PC-3 (cell line): Measurements from ENCODE around the gene BUD13. TPM values are rescaled to one million over a fixed set of nuclear protein-coding genes. Genes with fewer than 3 reads are reported as not detected.

ENCODE experiments used
- ATAC-seq: fragments of 200-7000 bp; cut with Tn5 transposase; 2 replicates; pipeline ENCODE4 v1.9.1; 2020; ENCODE audit warnings: mild to moderate bottlenecking, moderate library complexity
- BruUV-seq: library from RNA; stranded (reverse); fragments of 400-500 nt; replicated peaks from 2 replicates; lab custom pipeline; 2021; lab: Mats Ljungman, UMichigan
- CTCF ChIA-PET: fragments of 300-600 bp; sonication (Branson Sonifier 250); formaldehyde crosslinking; loops from one replicate; lab custom pipeline; 2022; ENCODE audit warnings: antibody characterized with exemption; lab: Charles Lee
- POLR2A ChIA-PET: fragments of 300-600 bp; sonication (Branson Sonifier 250); formaldehyde crosslinking; loops from one replicate; lab custom pipeline; 2022; ENCODE audit warnings: antibody characterized with exemption; ENCODE audit not compliant: unreplicated experiment; lab: Charles Lee
- DNase-seq: peaks from one replicate; pipeline ENCODE4 v3.0.0-alpha.2; 2015
- H2AFZ ChIP-seq: fragments of 300-600 bp; sonication (generic); 2 replicates; pipeline ENCODE4 v1.6.0; 2016; ENCODE audit warnings: antibody characterized with exemption, low read length
- H3F3A ChIP-seq: fragments of 300-600 bp; sonication (generic); one replicate; pipeline ENCODE4 v1.6.0; 2017; ENCODE audit warnings: antibody characterized with exemption, low read length, control low read depth, mild to moderate bottlenecking; ENCODE audit not compliant: unreplicated experiment
- H3K27ac ChIP-seq: fragments of 300-600 bp; sonication (generic); 2 replicates; pipeline ENCODE4 v1.5.1; 2016; ENCODE audit warnings: mild to moderate bottlenecking, low read length
- H3K27me3 ChIP-seq: fragments of 300-600 bp; sonication (generic); 2 replicates; pipeline ENCODE4 v1.6.1; 2016; ENCODE audit warnings: low read length, mixed read lengths
- H3K36me3 ChIP-seq: fragments of 300-600 bp; sonication (generic); 2 replicates; pipeline ENCODE4 v1.6.1; 2016; ENCODE audit warnings: low read depth, mixed run types, low read length, mixed read lengths
- H3K4me1 ChIP-seq: fragments of 300-600 bp; sonication (generic); 2 replicates; pipeline ENCODE4 v1.5.1; 2016; ENCODE audit warnings: low read length; ENCODE audit not compliant: insufficient read depth
- H3K4me2 ChIP-seq: fragments of 300-600 bp; sonication (generic); 2 replicates; pipeline ENCODE4 v1.6.0; 2016; ENCODE audit warnings: low read length
- H3K4me3 ChIP-seq: fragments of 300-600 bp; sonication (generic); 2 replicates; pipeline ENCODE4 v1.5.1; 2016; ENCODE audit warnings: mild to moderate bottlenecking, low read length, mixed read lengths
- H3K79me2 ChIP-seq: fragments of 300-600 bp; sonication (generic); 2 replicates; pipeline ENCODE4 v1.6.1; 2017; ENCODE audit warnings: low read length, mixed read lengths
- H3K9ac ChIP-seq: fragments of 300-600 bp; sonication (generic); 2 replicates; pipeline ENCODE4 v1.6.0; 2016; ENCODE audit warnings: mild to moderate bottlenecking, low read length
- H3K9me2 ChIP-seq: fragments of 300-600 bp; sonication (generic); replicated peaks from 2 replicates; pipeline ENCODE4 v1.6.1; 2016; ENCODE audit warnings: mixed run types, low read length, mixed read lengths
- H3K9me3 ChIP-seq: fragments of 300-600 bp; sonication (generic); 2 replicates; pipeline ENCODE4 v1.6.1; 2016; ENCODE audit warnings: low read length, mixed read lengths
- H4K20me1 ChIP-seq: fragments of 300-600 bp; sonication (generic); 2 replicates; pipeline ENCODE4 v1.6.1; 2016; ENCODE audit warnings: low read length, mixed read lengths
- EZH2 ChIP-seq: fragments of 300-600 bp; sonication (generic); IDR thresholded peaks from one replicate; pipeline ENCODE4 v1.6.1; 2017; ENCODE audit warnings: antibody characterized with exemption, mild to moderate bottlenecking, low read length; ENCODE audit not compliant: unreplicated experiment
- EZH2phosphoT487 ChIP-seq: fragments of 300-600 bp; sonication (generic); IDR thresholded peaks from 2 replicates; pipeline ENCODE4 v1.6.1; 2018; ENCODE audit warnings: mild to moderate bottlenecking, antibody characterized with exemption, low read length, borderline replicate concordance
- intact Hi-C: fragments of 100-400 bp; cut with micrococcal nuclease; formaldehyde crosslinking; loops from 2 replicates; pipeline ENCODE4 v1.9.0; 2023
- total RNA-seq: library from RNA; depleted of rRNA; stranded (reverse); fragments of >200 nt; gene quantifications from 2 replicates; pipeline ENCODE4 v1.2.3, GENCODE V29; 2014
- TF ChIP-seq, protein P1 (sequence below): fragments of 300-600 bp; sonication (generic); conservative IDR thresholded peaks from 2 replicates; pipeline ENCODE4 v1.5.1; 2017; ENCODE audit warnings: antibody characterized with exemption, low read depth, mild to moderate bottlenecking, low read length

BUD13 gene
- total RNA-seq, 1 experiment from 2014 or later, result 28.9 TPM

DNA sequence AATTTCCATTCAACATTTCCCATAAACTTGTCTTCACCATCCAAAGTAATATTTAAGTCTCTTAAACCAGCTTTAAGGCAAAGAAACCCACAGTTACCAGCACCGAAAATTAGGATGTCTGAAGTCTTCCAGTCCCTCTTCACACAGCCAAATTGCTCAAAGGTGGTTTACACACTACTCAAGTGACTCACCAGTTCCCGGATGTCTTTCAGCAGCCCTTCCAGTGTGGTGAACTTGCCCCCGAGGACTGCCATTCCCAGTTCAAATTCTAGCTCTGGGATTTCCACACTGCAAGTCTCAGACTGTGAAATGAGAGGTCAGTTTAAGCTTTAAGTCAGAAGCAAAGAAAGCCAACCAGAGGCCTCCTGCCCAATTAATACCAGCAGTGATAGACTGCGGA lies 9.9 kb upstream of the BUD13 start:
- Histone ChIP-seq H3K4me1 (peaks cover 30% of the 10 kb centered on the region), H3K27me3 (no peaks in the 10 kb centered on the region), H2AFZ (no peak overlapping the region), H4K20me1 (no peaks in the 10 kb centered on the region; the same call in 1 of the 2 replicates), H3K9me3 (no peaks in the 10 kb centered on the region), H3K9me2 (no peaks in the 10 kb centered on the region), H3F3A (no peaks in the 10 kb centered on the region), H3K4me2 (peak overlapping the region; percentile 11), H3K9ac (no peak overlapping the region), H3K4me3 (no peak overlapping the region), H3K36me3 (peaks cover 83% of the 10 kb centered on the region), H3K79me2 (peaks cover 31% of the 10 kb centered on the region), H3K27ac (peak overlapping the region; percentile 41)
- intact Hi-C loops, result no loop called here
- POLR2A ChIA-PET, result interaction anchor here (0.6 kb wide), 1 partner anchor 315 kb away, joined by 9 read pairs; the partner anchor contains the start of gene SIK3
- CTCF ChIA-PET, result interaction anchor here (0.6 kb wide), 1 partner anchor 89 kb away, joined by 4 read pairs; no protein-coding TSS in a partner anchor
- TF ChIP-seq, protein P1, sequence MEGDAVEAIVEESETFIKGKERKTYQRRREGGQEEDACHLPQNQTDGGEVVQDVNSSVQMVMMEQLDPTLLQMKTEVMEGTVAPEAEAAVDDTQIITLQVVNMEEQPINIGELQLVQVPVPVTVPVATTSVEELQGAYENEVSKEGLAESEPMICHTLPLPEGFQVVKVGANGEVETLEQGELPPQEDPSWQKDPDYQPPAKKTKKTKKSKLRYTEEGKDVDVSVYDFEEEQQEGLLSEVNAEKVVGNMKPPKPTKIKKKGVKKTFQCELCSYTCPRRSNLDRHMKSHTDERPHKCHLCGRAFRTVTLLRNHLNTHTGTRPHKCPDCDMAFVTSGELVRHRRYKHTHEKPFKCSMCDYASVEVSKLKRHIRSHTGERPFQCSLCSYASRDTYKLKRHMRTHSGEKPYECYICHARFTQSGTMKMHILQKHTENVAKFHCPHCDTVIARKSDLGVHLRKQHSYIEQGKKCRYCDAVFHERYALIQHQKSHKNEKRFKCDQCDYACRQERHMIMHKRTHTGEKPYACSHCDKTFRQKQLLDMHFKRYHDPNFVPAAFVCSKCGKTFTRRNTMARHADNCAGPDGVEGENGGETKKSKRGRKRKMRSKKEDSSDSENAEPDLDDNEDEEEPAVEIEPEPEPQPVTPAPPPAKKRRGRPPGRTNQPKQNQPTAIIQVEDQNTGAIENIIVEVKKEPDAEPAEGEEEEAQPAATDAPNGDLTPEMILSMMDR, result no peak
- no peak for TF ChIP-seq EZH2
- TF ChIP-seq EZH2phosphoT487, result no peak
- no TSS peak for BruUV-seq
- peak; percentile 73 for DNase-seq
- peak; percentile 82 for ATAC-seq

DNA sequence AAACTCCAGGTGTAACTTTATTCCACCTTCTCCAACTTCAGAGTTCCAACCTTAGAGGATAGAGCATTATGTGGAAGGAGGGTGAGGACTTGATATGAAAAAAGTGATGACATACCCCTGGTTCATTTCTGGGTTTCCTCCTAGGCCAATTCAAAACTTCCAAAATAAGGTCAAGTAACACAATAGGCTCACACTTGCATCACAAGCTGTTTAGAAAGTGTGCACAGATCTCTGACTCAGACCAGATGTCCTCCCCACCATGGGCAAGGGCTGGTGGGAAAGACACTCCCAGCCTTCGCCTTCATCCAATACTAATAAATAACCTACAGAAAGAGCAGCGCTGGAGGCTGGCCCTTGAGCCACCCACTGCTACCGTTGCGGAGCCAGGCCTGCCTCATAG lies 5.8 kb upstream of the BUD13 start:
- no TSS peak for BruUV-seq
- TF ChIP-seq EZH2phosphoT487 (no peak), EZH2 (no peak)
- TF ChIP-seq, protein P1, result no peak
- no peak overlapping the region for H3K9ac ChIP-seq
- no peaks in the 10 kb centered on the region for H3K9me2 ChIP-seq
- H3F3A ChIP-seq, result peaks cover 6% of the 10 kb centered on the region
- no peak overlapping the region for H3K4me2 ChIP-seq
- no peaks in the 10 kb centered on the region for H3K27me3 ChIP-seq
- H3K4me1 ChIP-seq, result peaks cover 21% of the 10 kb centered on the region
- no peak for ATAC-seq
- intact Hi-C loops, result no loop called here
- H4K20me1 ChIP-seq, result no peaks in the 10 kb centered on the region
- ChIA-PET CTCF (no interaction called here), POLR2A (no interaction called here)
- peaks cover 67% of the 10 kb centered on the region for H3K36me3 ChIP-seq
- no peak overlapping the region for H3K4me3 ChIP-seq
- H3K79me2 ChIP-seq, result peaks cover 6% of the 10 kb centered on the region
- no peak overlapping the region for H3K27ac ChIP-seq
- H3K9me3 ChIP-seq, result no peaks in the 10 kb centered on the region
- DNase-seq, result no peak
- H2AFZ ChIP-seq, result no peak overlapping the region

DNA sequence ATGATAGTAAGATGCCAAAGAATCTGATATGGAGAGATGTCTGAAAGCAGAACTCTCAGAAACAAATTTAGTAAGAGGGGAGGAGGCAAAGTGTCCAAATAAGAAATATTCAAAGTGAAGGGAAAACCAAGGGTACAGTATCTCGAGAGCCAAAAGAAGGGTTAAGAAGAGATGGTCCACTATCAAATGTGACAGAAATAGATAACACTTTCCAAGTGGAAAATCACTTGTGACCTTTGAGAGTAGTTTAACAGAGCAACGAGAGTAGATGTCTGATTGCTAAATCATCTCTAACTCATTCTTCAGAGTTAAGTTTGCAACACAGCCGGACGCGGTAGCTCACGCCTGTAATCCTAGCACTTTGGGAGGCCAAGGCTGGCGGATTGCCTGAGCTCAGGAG lies 4.3 kb upstream of the BUD13 start:
- no peak overlapping the region for H3K9ac ChIP-seq

More for the DNA sequence above, 4.3 kb upstream of the BUD13 start:
- intact Hi-C loops, result no loop called here
- no peak for ATAC-seq
- Histone ChIP-seq H3K4me3 (no peak overlapping the region), H4K20me1 (no peaks in the 10 kb centered on the region), H3K27me3 (no peaks in the 10 kb centered on the region), H3K27ac (no peak overlapping the region), H3K9me3 (no peaks in the 10 kb centered on the region), H3K79me2 (peaks cover 8% of the 10 kb centered on the region), H3K9me2 (no peaks in the 10 kb centered on the region), H2AFZ (no peak overlapping the region), H3K36me3 (peaks cover 54% of the 10 kb centered on the region), H3K4me1 (peaks cover 12% of the 10 kb centered on the region), H3K4me2 (no peak overlapping the region), H3F3A (peaks cover 6% of the 10 kb centered on the region)
- TF ChIP-seq, protein P1, result no peak
- no peak for TF ChIP-seq EZH2phosphoT487
- TF ChIP-seq EZH2, result no peak
- ChIA-PET POLR2A (no interaction called here), CTCF (no interaction called here)
- no peak for DNase-seq
- BruUV-seq, result no TSS peak
